Urinary bladder (tissue), 4 donors: ENCODE measurements around the gene MAB21L2. TPM values are rescaled to one million over a fixed set of nuclear protein-coding genes. Genes with fewer than 3 reads are reported as not detected.

Source experiments
- DNase-seq: peaks from one replicate; pipeline ENCODE4 v3.0.0-alpha.2; 2015; ENCODE audit errors: extremely low spot score
- H3K27ac ChIP-seq: one replicate; pipeline ENCODE4 v1.5.1; 2013; ENCODE audit warnings: low read depth, mild to moderate bottlenecking, moderate library complexity
- H3K36me3 ChIP-seq: one replicate; pipeline ENCODE4 v1.6.1; 2013; ENCODE audit warnings: mild to moderate bottlenecking, moderate library complexity; ENCODE audit not compliant: insufficient read depth
- H3K4me1 ChIP-seq: one replicate; pipeline ENCODE4 v1.6.1; 2013; ENCODE audit warnings: mild to moderate bottlenecking, moderate library complexity; ENCODE audit not compliant: insufficient read depth
- H3K4me3 ChIP-seq: one replicate; pipeline ENCODE4 v1.5.1; 2013; ENCODE audit warnings: low read depth, low read length
- WGBS: extraction: QIAGEN DNeasy Blood & Tissue Kit; methylation state at CpG from one replicate; pipeline ENCODE4 v1.1.7; 2013; 5-methylcytosine and 5-hydroxymethylcytosine counted together
- polyA plus RNA-seq: library from polyadenylated mRNA; stranded (reverse); fragments of 200-250 nt; gene quantifications from one replicate; pipeline ENCODE4 v1.2.3, GENCODE V29; 2013
- total RNA-seq: library from RNA; depleted of rRNA; stranded (reverse); fragments of >200 nt; gene quantifications from one replicate; pipeline ENCODE4 v1.2.3, GENCODE V29; 2014
- donor health status: healthy with polysubstance abuse.
- donor health status: healthy.

Gene MAB21L2
- total and polyA plus RNA-seq, 2 donors: 0.54 to 1.5 TPM

DNA sequence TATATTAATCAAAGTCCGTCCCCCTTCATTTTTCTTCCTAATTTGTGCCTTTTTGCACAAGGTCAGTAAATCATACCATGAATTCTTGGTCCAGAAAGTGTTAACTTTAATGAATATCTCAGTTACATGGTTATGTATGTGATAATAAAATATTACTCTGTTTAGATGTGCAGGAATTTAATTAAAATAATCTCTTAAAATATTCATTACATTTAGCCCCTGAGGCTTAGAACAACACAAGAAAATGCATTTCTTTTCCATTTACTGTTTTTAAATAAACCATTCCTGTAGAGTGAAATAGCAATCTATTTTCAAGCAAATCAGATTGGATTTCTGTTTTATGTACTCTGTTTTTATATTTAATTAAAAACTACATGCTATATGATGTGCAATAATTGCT, 17.6 kb downstream of the MAB21L2 start:
- no peaks in the 10 kb centered on the region for H3K36me3 ChIP-seq
- no peak overlapping the region for H3K27ac ChIP-seq
- DNase-seq: no peak
- 95% methylated on average over 1 of the region's 1 CpG for WGBS
- no peaks in the 10 kb centered on the region for H3K4me1 ChIP-seq
- no peak overlapping the region for H3K4me3 ChIP-seq

DNA sequence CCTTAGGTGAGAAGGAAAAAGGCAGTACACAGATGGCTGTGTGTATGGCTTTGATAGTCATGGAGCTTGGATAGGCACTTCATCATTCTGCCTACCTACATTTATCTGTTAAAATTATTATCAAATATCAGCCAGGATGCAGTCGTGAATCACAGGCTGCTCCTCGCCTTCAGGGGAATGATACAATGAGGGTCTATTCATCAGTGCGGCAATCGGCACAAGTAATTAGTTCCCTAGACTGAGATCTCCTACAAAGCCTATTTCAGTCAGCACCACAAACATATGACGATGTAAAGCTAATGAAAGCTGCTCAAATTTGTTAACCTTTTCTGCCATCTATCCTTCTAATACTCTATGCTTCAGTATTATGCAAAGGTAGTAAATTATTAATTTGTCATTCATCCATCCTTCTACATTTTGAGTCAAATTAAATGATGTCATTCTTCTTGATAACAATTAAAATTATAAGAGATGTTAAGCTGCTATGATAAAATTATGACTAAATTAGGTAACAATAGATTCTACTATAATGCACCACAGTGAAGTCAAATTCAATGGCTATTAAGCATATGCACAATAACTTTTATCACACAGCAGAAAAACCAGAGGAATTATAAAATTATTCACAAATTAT, 19.0 kb downstream of the MAB21L2 start:
- Histone ChIP-seq H3K36me3 (no peaks in the 10 kb centered on the region), H3K27ac (no peak overlapping the region), H3K4me1 (no peaks in the 10 kb centered on the region), H3K4me3 (no peak overlapping the region)
- 88% methylated on average over 5 of the region's 5 CpGs for WGBS
- no peak for DNase-seq

DNA sequence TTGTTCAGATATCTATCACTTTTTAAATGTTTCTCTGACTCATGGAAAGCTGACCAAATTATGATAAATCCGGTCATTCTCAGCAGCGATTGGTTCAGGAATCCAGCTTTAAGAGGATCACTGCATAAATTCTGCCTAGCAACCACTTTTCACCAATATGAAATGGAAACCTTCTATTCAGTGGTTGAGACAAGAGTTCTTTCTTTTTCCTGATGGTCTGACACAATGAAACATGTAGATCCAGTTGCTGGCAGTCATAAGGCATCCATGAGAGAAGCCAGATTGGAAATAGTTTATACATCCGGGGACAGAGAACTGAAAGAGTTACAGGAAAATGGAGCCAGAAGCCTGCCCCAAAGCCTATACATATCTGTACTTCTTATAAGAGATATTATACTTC, 27.2 kb downstream of the MAB21L2 start:
- H3K27ac ChIP-seq: no peak overlapping the region
- H3K4me1 ChIP-seq: no peaks in the 10 kb centered on the region
- no peaks in the 10 kb centered on the region for H3K36me3 ChIP-seq
- DNase-seq: no peak
- WGBS: 89% methylated on average over 3 of the region's 3 CpGs
- H3K4me3 ChIP-seq: no peak overlapping the region

DNA sequence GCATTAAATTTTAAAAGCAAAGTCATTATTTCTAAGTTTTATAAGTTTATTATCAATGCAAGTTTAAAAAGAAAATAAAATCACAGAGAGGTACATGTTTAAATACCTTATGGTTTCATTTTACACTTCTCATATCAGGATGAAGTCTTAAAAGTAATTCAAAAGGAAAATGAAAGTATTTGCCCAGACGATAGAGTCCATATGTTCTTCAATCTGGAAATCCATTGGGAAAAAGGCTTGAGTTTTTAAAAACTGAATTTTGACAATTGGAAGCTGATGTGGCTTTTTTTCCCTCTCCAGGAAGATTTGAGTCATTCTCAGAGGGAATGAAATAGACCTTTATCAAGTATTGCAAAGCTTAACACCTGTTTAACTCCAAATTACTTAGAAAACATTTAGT, 37.1 kb downstream of the MAB21L2 start:
- DNase-seq: no peak
- Histone ChIP-seq H3K4me1 (no peaks in the 10 kb centered on the region), H3K4me3 (no peak overlapping the region), H3K27ac (no peak overlapping the region), H3K36me3 (no peaks in the 10 kb centered on the region)
- 35% methylated on average over 1 of the region's 1 CpG for WGBS

DNA sequence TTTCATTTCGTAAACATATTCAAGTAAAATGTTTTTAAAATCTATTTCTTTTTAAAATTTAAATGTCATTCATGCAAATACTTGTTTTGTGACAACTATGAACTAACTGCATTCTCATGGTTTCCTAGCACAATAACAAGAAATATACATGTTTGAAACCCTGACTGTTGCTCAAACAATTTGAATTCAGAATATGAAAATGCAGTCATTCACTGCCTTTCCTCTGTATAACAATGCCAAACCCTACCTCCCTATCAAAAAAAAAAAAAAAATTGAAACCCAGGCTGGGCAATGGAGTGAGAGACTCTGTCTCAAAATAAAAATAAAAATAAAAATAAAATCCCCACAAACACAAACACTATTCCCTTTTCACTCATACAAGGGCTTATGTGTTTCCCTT, 42.1 kb downstream of the MAB21L2 start:
- Histone ChIP-seq H3K4me3 (no peak overlapping the region), H3K4me1 (no peaks in the 10 kb centered on the region), H3K27ac (no peak overlapping the region), H3K36me3 (no peaks in the 10 kb centered on the region)
- WGBS: 94% methylated on average over 1 of the region's 1 CpG
- no peak for DNase-seq

DNA sequence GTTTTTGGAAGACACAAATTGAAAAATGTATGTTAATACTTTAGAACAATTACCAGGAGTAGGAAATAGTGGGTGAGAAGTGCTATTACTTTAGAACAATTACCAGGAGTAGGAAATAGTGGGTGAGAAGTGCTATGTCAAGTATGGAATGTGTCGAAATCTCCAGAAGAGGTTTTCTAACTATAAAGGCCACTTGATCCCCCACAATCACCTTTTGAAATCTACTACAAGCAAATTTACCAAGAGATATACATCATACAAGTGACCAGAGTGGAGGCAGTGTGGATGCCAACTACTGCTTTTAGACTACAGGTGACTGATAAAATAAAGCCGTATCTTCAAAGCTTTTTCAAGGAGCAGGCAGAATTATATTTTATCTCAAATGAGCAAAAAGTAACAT, 43.1 kb downstream of the MAB21L2 start:
- no peak overlapping the region for H3K4me3 ChIP-seq
- no peaks in the 10 kb centered on the region for H3K36me3 ChIP-seq
- DNase-seq: no peak
- no peaks in the 10 kb centered on the region for H3K4me1 ChIP-seq
- no peak overlapping the region for H3K27ac ChIP-seq
- 91% methylated on average over 2 of the region's 2 CpGs for WGBS

DNA sequence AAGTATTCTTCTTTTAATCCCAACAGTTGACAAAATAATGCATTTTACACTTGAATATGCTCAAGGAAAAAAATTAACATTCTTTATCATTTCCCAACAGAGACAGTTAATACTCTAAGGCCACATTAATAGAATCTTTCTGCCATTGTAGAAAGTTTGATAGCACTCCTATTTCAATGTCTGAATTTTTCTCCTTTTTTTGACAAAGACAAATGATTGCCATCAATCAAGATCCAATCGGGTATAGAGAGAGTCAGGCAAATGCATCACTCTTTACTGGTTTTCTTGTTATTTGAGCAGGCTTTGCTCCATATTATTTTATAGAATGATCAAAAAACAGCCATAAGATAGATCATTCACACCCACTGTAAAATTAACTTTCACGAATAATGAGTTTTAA, 46.1 kb downstream of the MAB21L2 start:
- no peak for DNase-seq
- H3K27ac ChIP-seq: no peak overlapping the region
- 85% methylated on average over 2 of the region's 2 CpGs for WGBS
- no peaks in the 10 kb centered on the region for H3K4me1 ChIP-seq
- H3K36me3 ChIP-seq: no peaks in the 10 kb centered on the region
- no peak overlapping the region for H3K4me3 ChIP-seq

DNA sequence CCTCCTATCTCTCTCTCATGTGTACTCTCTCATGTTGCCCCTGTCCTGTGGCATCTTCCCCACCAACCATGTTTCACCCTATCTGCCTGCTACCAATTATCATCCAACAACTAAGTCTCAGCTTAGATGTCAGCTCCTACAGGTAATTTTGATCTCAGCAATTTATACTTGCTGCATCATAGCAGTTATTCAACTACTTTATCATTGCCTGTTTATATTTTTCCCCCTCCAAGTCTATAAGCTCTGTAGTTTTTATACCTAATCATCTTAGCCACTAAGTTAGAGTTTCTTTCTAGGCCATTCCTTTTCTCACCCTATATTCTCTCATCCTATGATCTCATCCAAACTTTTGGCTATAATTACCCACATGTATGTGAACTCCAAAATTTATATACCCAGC, 50.7 kb downstream of the MAB21L2 start:
- H3K36me3 ChIP-seq: no peaks in the 10 kb centered on the region
- no peak overlapping the region for H3K4me3 ChIP-seq
- H3K27ac ChIP-seq: no peak overlapping the region
- H3K4me1 ChIP-seq: no peaks in the 10 kb centered on the region
- no peak for DNase-seq
